WTC11 (cell line): ENCODE data around the gene HIP1R. TPM values are rescaled to one million over a fixed set of nuclear protein-coding genes. Genes with fewer than 3 reads are reported as not detected.

Experiments
- ATAC-seq: fragments of 200-7000 bp; cut with Tn5 transposase; 2 replicates; pipeline ENCODE4 v1.10.0; 2021; ENCODE audit warnings: mild to moderate bottlenecking, moderate library complexity
- CTCF ChIA-PET: fragments of 300-600 bp; sonication (Branson Sonifier 250); formaldehyde crosslinking; loops from one replicate; lab custom pipeline; 2021; ENCODE audit warnings: antibody characterized with exemption; lab: Charles Lee
- POLR2A ChIA-PET: fragments of 350-600 bp; sonication (Branson Sonifier 250); formaldehyde crosslinking; loops from one replicate; lab custom pipeline; 2021; ENCODE audit warnings: antibody characterized with exemption; lab: Charles Lee
- DNase-seq: peaks from one replicate; pipeline ENCODE4 v3.0.0; 2021; ENCODE audit warnings: low spot score
- H3K27ac Mint-ChIP-seq: 2 replicates; pipeline ENCODE4 v1.8.0; 2021; ENCODE audit warnings: mixed read lengths
- H3K27me3 Mint-ChIP-seq: 2 replicates; pipeline ENCODE4 v1.8.0; 2021; ENCODE audit warnings: low read depth, mild to moderate bottlenecking, moderate library complexity, mixed read lengths
- H3K36me3 Mint-ChIP-seq: 2 replicates; pipeline ENCODE4 v1.8.0; 2021; ENCODE audit warnings: mixed read lengths
- H3K4me1 Mint-ChIP-seq: 2 replicates; pipeline ENCODE4 v1.8.0; 2022; ENCODE audit warnings: mixed read lengths
- H3K4me3 Mint-ChIP-seq: 2 replicates; pipeline ENCODE4 v1.8.0; 2021; ENCODE audit warnings: mild to moderate bottlenecking, moderate library complexity, mixed read lengths
- H3K9me3 Mint-ChIP-seq: 2 replicates; pipeline ENCODE4 v1.8.0; 2021; ENCODE audit warnings: mixed read lengths
- ATF6 ChIP-seq: sonication (generic); formaldehyde crosslinking; IDR thresholded peaks from 2 replicates; pipeline ENCODE4 v1.8.1; 2023; ENCODE audit warnings: mild to moderate bottlenecking, missing genetic modification reagents
- E2F4 ChIP-seq: sonication (generic); formaldehyde crosslinking; IDR thresholded peaks from 2 replicates; pipeline ENCODE4 v1.8.1; 2022; ENCODE audit warnings: low read depth, mild to moderate bottlenecking, moderate library complexity, missing genetic modification reagents, borderline replicate concordance
- ERG ChIP-seq: fragments of 250-450 bp; sonication (Bioruptor Pico); IDR thresholded peaks from 2 replicates; pipeline ENCODE4 v1.8.0; 2021; ENCODE audit warnings: mild to moderate bottlenecking
- FOXK1 ChIP-seq: sonication (generic); formaldehyde crosslinking; IDR thresholded peaks from 2 replicates; pipeline ENCODE4 v1.8.0; 2022; ENCODE audit warnings: mild to moderate bottlenecking, moderate library complexity, missing genetic modification reagents
- HMGA2 ChIP-seq: fragments of 250-450 bp; sonication (Bioruptor Pico); IDR thresholded peaks from 2 replicates; pipeline ENCODE4 v1.4.0; 2021; ENCODE audit warnings: mild to moderate bottlenecking, moderate library complexity
- NFE2L1 ChIP-seq: sonication (generic); formaldehyde crosslinking; IDR thresholded peaks from 2 replicates; pipeline ENCODE4 v1.8.1; 2023; ENCODE audit warnings: missing genetic modification reagents
- NFYB ChIP-seq: sonication (generic); formaldehyde crosslinking; conservative IDR thresholded peaks from 2 replicates; pipeline ENCODE4 v1.8.0; 2022; ENCODE audit warnings: low read depth, missing genetic modification reagents
- PRDM15 ChIP-seq: sonication (generic); formaldehyde crosslinking; IDR thresholded peaks from 2 replicates; pipeline ENCODE4 v1.8.0; 2022; ENCODE audit warnings: missing genetic modification reagents
- RELA ChIP-seq: sonication (generic); formaldehyde crosslinking; IDR thresholded peaks from 2 replicates; pipeline ENCODE4 v1.8.1; 2022; ENCODE audit warnings: missing genetic modification reagents, mild to moderate bottlenecking, borderline replicate concordance
- ZNF416 ChIP-seq: fragments of 250-450 bp; sonication (Bioruptor Pico); IDR thresholded peaks from 2 replicates; pipeline ENCODE4 v1.9.0; 2021; ENCODE audit warnings: mild to moderate bottlenecking, inconsistent platforms
- ZNF512 ChIP-seq: sonication (generic); formaldehyde crosslinking; IDR thresholded peaks from 2 replicates; pipeline ENCODE4 v1.8.1; 2022; ENCODE audit warnings: missing genetic modification reagents, borderline replicate concordance
- total RNA-seq: library from RNA; stranded (reverse); gene quantifications from 3 replicates; pipeline ENCODE4 v1.2.3, GENCODE V29; 2021

Gene HIP1R
- total RNA-seq, 1 experiment from 2014 or later, result 45.2 TPM

GRCh38 chr12:122845041-122845864 is 10.0 kb downstream of the HIP1R start:
- H3K36me3 Mint-ChIP-seq, result no peaks in the 10 kb centered on the region
- no peak overlapping the region for H3K4me3 Mint-ChIP-seq
- peaks cover 22% of the 10 kb centered on the region for H3K4me1 Mint-ChIP-seq
- no peak for DNase-seq
- no peaks in the 10 kb centered on the region; the same call in 1 of the 2 replicates for H3K27me3 Mint-ChIP-seq
- no peaks in the 10 kb centered on the region for H3K9me3 Mint-ChIP-seq
- no peak overlapping the region for H3K27ac Mint-ChIP-seq
- peak; percentile 23; the same call in 1 of the 2 replicates for ATAC-seq
- no peak for TF ChIP-seq ZNF416 (CRISPR knock-in tag)
- TF ChIP-seq NFE2L1, result no peak
- TF ChIP-seq ZNF512 (CRISPR knock-in tag), result no peak
- TF ChIP-seq ATF6 (CRISPR knock-in tag), result no peak
- no peak for TF ChIP-seq PRDM15 (CRISPR knock-in tag)
- TF ChIP-seq ERG, result no peak
- CTCF ChIA-PET, result interaction anchor here (0.7 to 4.2 kb wide), 6 partner anchors 10 to 58 kb away, joined by 3 to 19 read pairs (median 4); partner anchors contain the start of gene HIP1R
- POLR2A ChIA-PET, result no interaction called here

GRCh38 chr12:122845865-122846621 is 10.8 kb downstream of the HIP1R start:
- no peak for DNase-seq

More at GRCh38 chr12:122845865-122846621, 10.8 kb downstream of the HIP1R start:
- H3K9me3 Mint-ChIP-seq, result no peaks in the 10 kb centered on the region
- CTCF ChIA-PET, result interaction anchor here (0.6 to 2.6 kb wide), 4 partner anchors 15 to 736 kb away, joined by 3 to 7 read pairs (median 4); no protein-coding TSS in a partner anchor
- no peak for TF ChIP-seq RELA (CRISPR knock-in tag)
- no peak for TF ChIP-seq E2F4 (CRISPR knock-in tag)
- no peak for TF ChIP-seq HMGA2 (CRISPR knock-in tag)
- TF ChIP-seq FOXK1 (CRISPR knock-in tag), result no peak
- TF ChIP-seq NFYB (CRISPR knock-in tag), result no peak
- TF ChIP-seq, all 79 proteins: peak for 0
- no peak overlapping the region for H3K27ac Mint-ChIP-seq
- no peaks in the 10 kb centered on the region for H3K36me3 Mint-ChIP-seq
- H3K4me3 Mint-ChIP-seq, result no peak overlapping the region
- H3K27me3 Mint-ChIP-seq, result no peaks in the 10 kb centered on the region
- POLR2A ChIA-PET, result interaction anchor here (0.6 kb wide), 1 partner anchor 1433 kb away, joined by 4 read pairs; no protein-coding TSS in a partner anchor
- peaks cover 21% of the 10 kb centered on the region for H3K4me1 Mint-ChIP-seq
- ATAC-seq, result no peak
